SU-DHL-6 (cell line): Measurements from ENCODE around the gene CYP2J2.

Source experiments
- H2AFZ ChIP-seq: fragments of 200-600 bp; sonication (generic); 2 replicates; pipeline ENCODE4 v1.6.1; 2014; ENCODE audit warnings: low read depth, mild to moderate bottlenecking, moderate library complexity, mixed read lengths, antibody characterized with exemption, low read length; ENCODE audit not compliant: severe bottlenecking
- H3F3A ChIP-seq: fragments of 200-600 bp; shearing (Covaris generic); 2 replicates; pipeline ENCODE4 v1.6.0; 2016; ENCODE audit warnings: antibody characterized with exemption, mild to moderate bottlenecking; ENCODE audit not compliant: insufficient read depth
- H3K27ac ChIP-seq: fragments of 200-600 bp; sonication (generic); 2 replicates; pipeline ENCODE4 v1.5.1; 2016; ENCODE audit warnings: low read depth, mild to moderate bottlenecking, low read length, moderate library complexity, mixed read lengths
- H3K27me3 ChIP-seq: fragments of 200-600 bp; sonication (generic), shearing (Covaris generic); 2 replicates; pipeline ENCODE4 v1.6.0; 2014; ENCODE audit warnings: mild to moderate bottlenecking, low read length
- H3K36me3 ChIP-seq: fragments of 200-600 bp; sonication (generic); 2 replicates; pipeline ENCODE4 v1.6.1; 2014; ENCODE audit warnings: mild to moderate bottlenecking, low read length, mixed read lengths
- H3K4me2 ChIP-seq: fragments of 300-600, 200-600 bp; shearing (Covaris generic), sonication (generic); 2 replicates; pipeline ENCODE4 v1.6.0; 2014; ENCODE audit warnings: low read length, low read depth, mild to moderate bottlenecking; ENCODE audit not compliant: poor library complexity, severe bottlenecking
- H3K4me3 ChIP-seq: fragments of 200-600 bp; sonication (generic); 2 replicates; pipeline ENCODE4 v1.5.1; 2014; ENCODE audit warnings: antibody characterized with exemption, low read length, mild to moderate bottlenecking, mixed read lengths; ENCODE audit not compliant: insufficient read depth, poor library complexity, severe bottlenecking
- H3K79me2 ChIP-seq: fragments of 200-600 bp; sonication (generic); 2 replicates; pipeline ENCODE4 v1.6.1; 2014; ENCODE audit warnings: mild to moderate bottlenecking, low read length, moderate library complexity; ENCODE audit not compliant: insufficient read depth
- H3K9ac ChIP-seq: fragments of 200-600 bp; sonication (generic); 2 replicates; pipeline ENCODE4 v1.7.0; 2014; ENCODE audit warnings: mild to moderate bottlenecking, low read length
- H3K9me2 ChIP-seq: fragments of 200-600 bp; sonication (generic); replicated peaks from 2 replicates; pipeline ENCODE4 v1.6.1; 2014; ENCODE audit warnings: low read length; ENCODE audit not compliant: insufficient read depth
- H3K9me3 ChIP-seq: fragments of 200-600 bp; sonication (generic); 2 replicates; pipeline ENCODE4 v1.6.1; 2014; ENCODE audit warnings: low read length, mixed read lengths; ENCODE audit not compliant: insufficient read depth
- H4K20me1 ChIP-seq: fragments of 200-600 bp; sonication (generic); 2 replicates; pipeline ENCODE4 v1.6.1; 2014; ENCODE audit warnings: low read depth, mild to moderate bottlenecking, antibody characterized with exemption, low read length, moderate library complexity, mixed read lengths
- EZH2phosphoT487 ChIP-seq: fragments of 200-600 bp; sonication (generic), shearing (Covaris generic); conservative IDR thresholded peaks from 2 replicates; pipeline ENCODE4 v1.6.1; 2018; ENCODE audit warnings: mild to moderate bottlenecking, antibody characterized with exemption, low read length, moderate library complexity, mixed read lengths
- TF ChIP-seq, protein P1 (sequence below): fragments of 200-600 bp; sonication (generic); IDR thresholded peaks from one replicate; pipeline ENCODE4 v1.5.1; 2017; ENCODE audit warnings: antibody characterized with exemption, mild to moderate bottlenecking, low read length, moderate library complexity; ENCODE audit not compliant: insufficient read depth, poor library complexity, severe bottlenecking

CYP2J2 gene

DNA sequence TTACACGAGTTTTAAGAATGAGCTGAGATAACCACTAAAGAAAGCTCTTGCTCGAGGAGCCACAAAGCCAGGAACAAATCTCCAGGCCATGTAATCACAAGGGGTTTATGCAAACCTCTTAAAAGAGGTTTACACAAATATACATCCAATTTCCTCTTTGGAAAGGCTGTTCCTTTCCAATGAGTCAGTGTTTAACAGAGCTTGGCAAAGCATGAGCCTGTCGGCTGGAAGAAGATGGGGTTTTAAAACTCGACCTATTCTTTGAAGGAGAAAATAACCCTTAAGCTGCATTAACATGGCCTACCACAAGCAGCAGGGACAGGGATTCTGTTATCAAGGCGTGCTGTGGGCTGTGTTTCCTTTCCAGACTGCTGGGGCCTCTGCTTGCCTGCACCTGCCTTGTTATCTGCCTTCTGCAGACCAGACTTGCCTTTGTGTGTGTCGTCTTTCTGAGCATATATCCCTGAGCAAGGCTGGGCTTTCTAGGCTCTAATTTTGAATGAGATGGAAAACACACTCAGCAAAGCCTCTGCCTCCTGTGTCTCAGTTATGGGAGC, 40.6 kb upstream of the CYP2J2 start:
- no peak overlapping the region for H3K27ac ChIP-seq
- no peaks in the 10 kb centered on the region for H3K9me3 ChIP-seq
- H3K4me3 ChIP-seq: no peak overlapping the region
- no peaks in the 10 kb centered on the region for H3K36me3 ChIP-seq
- no peaks in the 10 kb centered on the region for H3F3A ChIP-seq
- H3K27me3 ChIP-seq: no peaks in the 10 kb centered on the region
- TF ChIP-seq EZH2phosphoT487: no peak
- TF ChIP-seq, protein P1, sequence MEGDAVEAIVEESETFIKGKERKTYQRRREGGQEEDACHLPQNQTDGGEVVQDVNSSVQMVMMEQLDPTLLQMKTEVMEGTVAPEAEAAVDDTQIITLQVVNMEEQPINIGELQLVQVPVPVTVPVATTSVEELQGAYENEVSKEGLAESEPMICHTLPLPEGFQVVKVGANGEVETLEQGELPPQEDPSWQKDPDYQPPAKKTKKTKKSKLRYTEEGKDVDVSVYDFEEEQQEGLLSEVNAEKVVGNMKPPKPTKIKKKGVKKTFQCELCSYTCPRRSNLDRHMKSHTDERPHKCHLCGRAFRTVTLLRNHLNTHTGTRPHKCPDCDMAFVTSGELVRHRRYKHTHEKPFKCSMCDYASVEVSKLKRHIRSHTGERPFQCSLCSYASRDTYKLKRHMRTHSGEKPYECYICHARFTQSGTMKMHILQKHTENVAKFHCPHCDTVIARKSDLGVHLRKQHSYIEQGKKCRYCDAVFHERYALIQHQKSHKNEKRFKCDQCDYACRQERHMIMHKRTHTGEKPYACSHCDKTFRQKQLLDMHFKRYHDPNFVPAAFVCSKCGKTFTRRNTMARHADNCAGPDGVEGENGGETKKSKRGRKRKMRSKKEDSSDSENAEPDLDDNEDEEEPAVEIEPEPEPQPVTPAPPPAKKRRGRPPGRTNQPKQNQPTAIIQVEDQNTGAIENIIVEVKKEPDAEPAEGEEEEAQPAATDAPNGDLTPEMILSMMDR: no peak
- no peak overlapping the region for H2AFZ ChIP-seq
- H3K79me2 ChIP-seq: no peaks in the 10 kb centered on the region
- H3K9ac ChIP-seq: no peak overlapping the region
- H3K4me2 ChIP-seq: no peak overlapping the region
- H3K9me2 ChIP-seq: no peaks in the 10 kb centered on the region
- no peaks in the 10 kb centered on the region for H4K20me1 ChIP-seq

DNA sequence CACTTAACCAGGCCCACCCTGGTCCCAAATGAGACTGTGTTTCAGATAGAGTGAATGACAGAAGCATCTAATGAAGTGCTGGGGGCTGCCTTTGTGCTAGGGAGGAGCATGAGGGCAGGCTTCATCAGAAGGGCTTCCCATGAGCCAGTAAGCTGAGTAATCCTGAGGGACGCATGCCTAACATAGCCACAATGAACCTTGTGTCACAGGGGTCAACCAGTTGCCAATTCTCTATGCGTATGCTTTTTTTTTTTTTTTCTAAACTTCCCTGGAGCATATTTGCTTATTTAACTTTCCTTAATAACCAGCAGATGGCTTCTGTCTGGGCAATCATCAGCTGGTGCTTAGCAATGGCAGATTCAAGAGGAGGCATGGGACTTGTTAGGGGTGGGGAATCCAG, 25.5 kb upstream of the CYP2J2 start:
- Histone ChIP-seq H3K9ac (no peak overlapping the region), H3K4me3 (no peak overlapping the region), H4K20me1 (no peaks in the 10 kb centered on the region), H3K27me3 (no peaks in the 10 kb centered on the region), H3K4me2 (no peak overlapping the region), H3F3A (no peaks in the 10 kb centered on the region), H3K79me2 (no peaks in the 10 kb centered on the region), H2AFZ (no peak overlapping the region), H3K9me2 (no peaks in the 10 kb centered on the region), H3K36me3 (no peaks in the 10 kb centered on the region), H3K27ac (no peak overlapping the region), H3K9me3 (no peaks in the 10 kb centered on the region)
- no peak for TF ChIP-seq EZH2phosphoT487
- TF ChIP-seq, protein P1: no peak

DNA sequence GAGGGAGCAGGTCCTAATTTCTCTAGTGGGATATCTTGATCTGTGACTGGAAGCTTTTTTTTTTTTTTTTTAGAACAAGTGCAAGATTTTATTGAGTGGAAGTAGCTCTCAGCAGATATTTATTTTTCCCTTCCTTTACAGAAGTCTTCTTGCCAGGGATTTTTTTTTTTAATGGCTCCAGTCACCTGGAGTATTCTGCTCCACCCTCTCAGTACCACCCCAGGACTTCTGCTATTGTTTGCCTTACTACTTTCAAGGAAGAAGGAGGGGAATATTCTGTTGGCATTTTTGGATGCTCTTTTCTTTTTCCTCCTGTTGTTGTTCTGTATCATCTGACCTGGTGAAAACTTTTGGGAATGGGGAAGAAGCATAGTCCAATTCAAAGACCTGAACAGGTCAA, 23.1 kb upstream of the CYP2J2 start:
- no peaks in the 10 kb centered on the region for H3K79me2 ChIP-seq
- no peak overlapping the region for H3K4me2 ChIP-seq
- no peaks in the 10 kb centered on the region for H3K9me2 ChIP-seq
- H3K9ac ChIP-seq: no peak overlapping the region
- H3K36me3 ChIP-seq: no peaks in the 10 kb centered on the region
- no peak overlapping the region for H3K27ac ChIP-seq
- H3K4me3 ChIP-seq: no peak overlapping the region
- no peaks in the 10 kb centered on the region for H3K27me3 ChIP-seq
- no peak overlapping the region for H2AFZ ChIP-seq
- TF ChIP-seq, protein P1: no peak
- no peak for TF ChIP-seq EZH2phosphoT487
- H4K20me1 ChIP-seq: no peaks in the 10 kb centered on the region
- H3K9me3 ChIP-seq: no peaks in the 10 kb centered on the region
- H3F3A ChIP-seq: no peaks in the 10 kb centered on the region
